Measurements from ENCODE around the gene FBXW12. TPM values are rescaled to one million over a fixed set of nuclear protein-coding genes. Genes with fewer than 3 reads are reported as not detected.

Gene FBXW12
- total and polyA plus RNA-seq, 2 donors (not counting 1 experiment from before 2014, with no cell fraction given) = not detected

GRCh38 chr3:48352546-48352945 lies 19.5 kb upstream of the FBXW12 start:
- intact Hi-C loops (cut with micrococcal nuclease) = no loop called here
- 84% methylated on average over 5 of the region's 6 CpGs for WGBS (ENCODE audit: insufficient coverage)
- Histone ChIP-seq H3K79me2 (ENCODE audit: control insufficient read depth, insufficient read depth, low read length) (no peaks in the 10 kb centered on the region), H3K9ac (ENCODE audit: low read length) (no peak overlapping the region), H3K4me3 (ENCODE audit: control extremely low read depth in 1 of 5, extremely low read depth in 1 of 5, insufficient read depth in 1 of 5, low read depth in 2 of 5, low read length in 4 of 5) (no peak overlapping the region), H3K4me1 (ENCODE audit: control insufficient read depth in 2 of 2, insufficient read depth in 2 of 2, low read length in 2 of 2) (no peaks in the 10 kb centered on the region), H3K36me3 (replicated peaks in 1 of 2; ENCODE audit: control extremely low read depth in 1 of 2, control insufficient read depth in 1 of 2, extremely low read depth in 1 of 2, insufficient read depth in 2 of 2, low read length in 1 of 2) (no peaks in the 10 kb centered on the region), H3K27me3 (replicated peaks in 1 of 4; ENCODE audit: control extremely low read depth in 1 of 4, control insufficient read depth in 3 of 4, insufficient read depth in 4 of 4, low read length in 3 of 4) (peaks cover 0 to 21% (median 7%) of the 10 kb centered on the region in 4 experiments), H2AFZ (ENCODE audit: insufficient read depth, low read depth, low read length, poor library complexity, severe bottlenecking) (no peak overlapping the region), H4K20me1 (ENCODE audit: control insufficient read depth, insufficient read depth, low read length, poor library complexity, severe bottlenecking) (no peaks in the 10 kb centered on the region), H3K27ac (ENCODE audit: low read length in 2 of 2) (no peak overlapping the region), H3K9me3 (ENCODE audit: control extremely low read depth in 1 of 3, control insufficient read depth in 2 of 3, insufficient read depth in 1 of 3, low read length in 2 of 3) (peaks cover 0 to 9% (median 6%) of the 10 kb centered on the region in 3 donors), H3K4me2 (replicated peaks; ENCODE audit: low read depth, low read length, poor library complexity, severe bottlenecking) (no peak overlapping the region)
- POLR2A ChIA-PET = no interaction called here
- ATAC-seq (ENCODE audit: low read depth) = no peak
- no peak overlapping the region for H3K4me3 Mint-ChIP-seq
- CTCF ChIA-PET = interaction anchor here (1.0 kb wide), 1 partner anchor 10 kb away, joined by 3 read pairs; no protein-coding TSS in a partner anchor
- no peak for DNase-seq
- TF ChIP-seq EZH2 (IDR thresholded peaks at IDR 0.05; ENCODE audit: borderline replicate concordance, insufficient read depth, low read depth, low read length, poor library complexity, severe bottlenecking) (no peak), CTCF (IDR thresholded peaks at IDR 0.05) (no peak)
- H3K27me3 Mint-ChIP-seq = peaks cover 42% of the 10 kb centered on the region
- H3K4me1 Mint-ChIP-seq = no peaks in the 10 kb centered on the region
- H3K27ac Mint-ChIP-seq = no peak overlapping the region
- H3K9me3 Mint-ChIP-seq (ENCODE audit: insufficient read depth) = no peaks in the 10 kb centered on the region

DNA sequence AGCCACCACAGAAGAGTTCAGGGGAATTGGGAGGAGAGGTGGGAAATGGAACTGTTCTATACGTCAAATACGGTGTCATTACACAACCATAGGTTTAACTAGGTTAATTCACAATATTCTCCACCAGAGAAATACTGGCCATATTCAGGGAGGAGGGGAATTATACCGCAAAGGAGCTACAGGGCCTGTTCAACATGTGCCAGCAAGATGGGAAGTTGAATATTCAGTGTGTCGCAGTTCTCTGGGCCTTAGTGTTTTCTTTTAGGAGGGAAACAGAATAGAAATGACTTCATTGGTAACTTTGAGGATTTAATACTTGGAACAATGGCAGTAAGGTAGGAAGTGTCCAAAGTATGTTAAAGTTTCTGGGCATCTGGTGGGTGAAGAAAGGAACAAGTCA lies 18.0 kb upstream of the FBXW12 start:
- Mint-ChIP-seq H3K27me3 (peaks cover 44% of the 10 kb centered on the region), H3K9me3 (ENCODE audit: insufficient read depth) (no peaks in the 10 kb centered on the region), H3K27ac (no peak overlapping the region), H3K4me1 (no peaks in the 10 kb centered on the region), H3K4me3 (no peak overlapping the region)
- ATAC-seq (ENCODE audit: low read depth) = no peak
- no peaks in the 10 kb centered on the region for H3K4me1 ChIP-seq (ENCODE audit: control insufficient read depth in 2 of 2, insufficient read depth in 2 of 2, low read length in 2 of 2)
- H3K27ac ChIP-seq (ENCODE audit: low read length in 2 of 2) = no peak overlapping the region
- intact Hi-C loops (cut with micrococcal nuclease) = no loop called here
- no peak overlapping the region for H2AFZ ChIP-seq (ENCODE audit: insufficient read depth, low read depth, low read length, poor library complexity, severe bottlenecking)
- peaks cover 0 to 33% (median 9%) of the 10 kb centered on the region in 4 experiments for H3K27me3 ChIP-seq (replicated peaks in 1 of 4; ENCODE audit: control extremely low read depth in 1 of 4, control insufficient read depth in 3 of 4, insufficient read depth in 4 of 4, low read length in 3 of 4)
- no peak for TF ChIP-seq EZH2 (IDR thresholded peaks at IDR 0.05; ENCODE audit: borderline replicate concordance, insufficient read depth, low read depth, low read length, poor library complexity, severe bottlenecking)
- no peak for TF ChIP-seq CTCF (IDR thresholded peaks at IDR 0.05)
- no peaks in the 10 kb centered on the region for H3K36me3 ChIP-seq (replicated peaks in 1 of 2; ENCODE audit: control extremely low read depth in 1 of 2, control insufficient read depth in 1 of 2, extremely low read depth in 1 of 2, insufficient read depth in 2 of 2, low read length in 1 of 2)
- H3K9me3 ChIP-seq (ENCODE audit: control extremely low read depth in 1 of 3, control insufficient read depth in 2 of 3, insufficient read depth in 1 of 3, low read length in 2 of 3) = peaks cover 0 to 17% (median 9%) of the 10 kb centered on the region in 3 donors
- H3K79me2 ChIP-seq (ENCODE audit: control insufficient read depth, insufficient read depth, low read length) = no peaks in the 10 kb centered on the region
- WGBS (ENCODE audit: insufficient coverage) = 81% methylated on average over 2 of the region's 4 CpGs
- no peak overlapping the region for H3K4me3 ChIP-seq (ENCODE audit: control extremely low read depth in 1 of 5, extremely low read depth in 1 of 5, insufficient read depth in 1 of 5, low read depth in 2 of 5, low read length in 4 of 5)
- POLR2A ChIA-PET = interaction anchor here (0.7 kb wide), 1 partner anchor 58 kb away, joined by 4 read pairs; no protein-coding TSS in a partner anchor
- DNase-seq = no peak
- no peak overlapping the region for H3K9ac ChIP-seq (ENCODE audit: low read length)
- H4K20me1 ChIP-seq (ENCODE audit: control insufficient read depth, insufficient read depth, low read length, poor library complexity, severe bottlenecking) = no peaks in the 10 kb centered on the region
- CTCF ChIA-PET = no interaction called here
- no peak overlapping the region for H3K4me2 ChIP-seq (replicated peaks; ENCODE audit: low read depth, low read length, poor library complexity, severe bottlenecking)

All from B cell (primary cell).